AG04450 (cell line): ENCODE data around the gene CAMSAP1. TPM values are rescaled to one million over a fixed set of nuclear protein-coding genes. Genes with fewer than 3 reads are reported as not detected.

ENCODE experiments used
- CTCF ChIA-PET: fragments of 300-600, 350-600 bp; formaldehyde crosslinking; extraction: SDS; loops from one replicate; lab custom pipeline; 2022; ENCODE audit warnings: antibody characterized with exemption, inconsistent platforms; lab: Charles Lee
- POLR2A ChIA-PET: fragments of 350-600 bp; formaldehyde crosslinking; extraction: SDS; loops from one replicate; lab custom pipeline; 2021; ENCODE audit warnings: antibody characterized with exemption, inconsistent platforms; lab: Yijun Ruan, JAX
- DNase-seq: peaks from one replicate; pipeline ENCODE4 v3.0.0-alpha.2; 2011; ENCODE audit warnings: low read depth, low spot score
- H3K27ac ChIP-seq: one replicate; pipeline ENCODE4 v1.5.1; 2012; ENCODE audit warnings: low read depth, low read length, control low read depth
- H3K27me3 ChIP-seq: one replicate; pipeline ENCODE4 v1.6.0; 2012; ENCODE audit warnings: low read length; ENCODE audit not compliant: control insufficient read depth, insufficient read depth
- H3K4me3 ChIP-seq: 2 replicates; pipeline ENCODE4 v1.5.1; 2011; ENCODE audit warnings: mild to moderate bottlenecking, low read depth, low read length, control low read depth
- H3K9me3 ChIP-seq: 2 replicates; pipeline ENCODE4 v1.5.1; 2012; ENCODE audit warnings: low read length; ENCODE audit not compliant: control insufficient read depth, insufficient read depth
- polyA plus RNA-seq: library from polyadenylated mRNA; depleted of rRNA; stranded (reverse); fragments of >200 nt; gene quantifications from 2 replicates; pipeline ENCODE4 v1.2.3, GENCODE V29; 2011; rRNA removed
- TF ChIP-seq, protein P1 (sequence below): IDR thresholded peaks from 2 replicates; pipeline ENCODE4 v1.5.1; 2011; ENCODE audit warnings: low read depth, low read length, control low read depth, inconsistent platforms

The CAMSAP1 gene
- polyA plus RNA-seq, 1 experiment = 7.8 TPM

DNA sequence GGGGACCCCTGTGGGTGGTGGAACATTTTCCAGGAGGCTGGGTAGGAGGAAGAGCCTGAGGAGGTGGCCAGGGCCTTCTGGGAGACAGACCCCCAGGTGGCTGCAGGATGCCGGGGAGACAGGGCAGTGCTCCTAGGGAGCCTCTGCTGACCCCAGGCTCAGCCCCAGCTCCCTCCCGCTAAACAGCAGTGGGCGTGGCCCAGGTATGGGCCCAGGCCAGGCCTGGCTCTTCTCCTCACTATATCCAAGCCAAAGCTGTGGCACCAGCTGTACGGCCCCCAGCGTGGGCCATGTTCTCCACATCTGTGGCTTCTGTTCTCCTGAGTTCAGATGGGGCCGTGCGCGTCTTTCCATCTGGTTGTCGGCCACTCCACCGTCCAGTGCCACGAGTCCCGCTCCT, 146.9 kb downstream of the CAMSAP1 start:
- CTCF ChIA-PET = no interaction called here
- Histone ChIP-seq H3K27ac (no peak overlapping the region), H3K4me3 (no peak overlapping the region), H3K27me3 (no peaks in the 10 kb centered on the region), H3K9me3 (peaks cover 48% of the 10 kb centered on the region)
- DNase-seq = no peak
- TF ChIP-seq, protein P1, sequence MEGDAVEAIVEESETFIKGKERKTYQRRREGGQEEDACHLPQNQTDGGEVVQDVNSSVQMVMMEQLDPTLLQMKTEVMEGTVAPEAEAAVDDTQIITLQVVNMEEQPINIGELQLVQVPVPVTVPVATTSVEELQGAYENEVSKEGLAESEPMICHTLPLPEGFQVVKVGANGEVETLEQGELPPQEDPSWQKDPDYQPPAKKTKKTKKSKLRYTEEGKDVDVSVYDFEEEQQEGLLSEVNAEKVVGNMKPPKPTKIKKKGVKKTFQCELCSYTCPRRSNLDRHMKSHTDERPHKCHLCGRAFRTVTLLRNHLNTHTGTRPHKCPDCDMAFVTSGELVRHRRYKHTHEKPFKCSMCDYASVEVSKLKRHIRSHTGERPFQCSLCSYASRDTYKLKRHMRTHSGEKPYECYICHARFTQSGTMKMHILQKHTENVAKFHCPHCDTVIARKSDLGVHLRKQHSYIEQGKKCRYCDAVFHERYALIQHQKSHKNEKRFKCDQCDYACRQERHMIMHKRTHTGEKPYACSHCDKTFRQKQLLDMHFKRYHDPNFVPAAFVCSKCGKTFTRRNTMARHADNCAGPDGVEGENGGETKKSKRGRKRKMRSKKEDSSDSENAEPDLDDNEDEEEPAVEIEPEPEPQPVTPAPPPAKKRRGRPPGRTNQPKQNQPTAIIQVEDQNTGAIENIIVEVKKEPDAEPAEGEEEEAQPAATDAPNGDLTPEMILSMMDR = no peak
- POLR2A ChIA-PET = no interaction called here

DNA sequence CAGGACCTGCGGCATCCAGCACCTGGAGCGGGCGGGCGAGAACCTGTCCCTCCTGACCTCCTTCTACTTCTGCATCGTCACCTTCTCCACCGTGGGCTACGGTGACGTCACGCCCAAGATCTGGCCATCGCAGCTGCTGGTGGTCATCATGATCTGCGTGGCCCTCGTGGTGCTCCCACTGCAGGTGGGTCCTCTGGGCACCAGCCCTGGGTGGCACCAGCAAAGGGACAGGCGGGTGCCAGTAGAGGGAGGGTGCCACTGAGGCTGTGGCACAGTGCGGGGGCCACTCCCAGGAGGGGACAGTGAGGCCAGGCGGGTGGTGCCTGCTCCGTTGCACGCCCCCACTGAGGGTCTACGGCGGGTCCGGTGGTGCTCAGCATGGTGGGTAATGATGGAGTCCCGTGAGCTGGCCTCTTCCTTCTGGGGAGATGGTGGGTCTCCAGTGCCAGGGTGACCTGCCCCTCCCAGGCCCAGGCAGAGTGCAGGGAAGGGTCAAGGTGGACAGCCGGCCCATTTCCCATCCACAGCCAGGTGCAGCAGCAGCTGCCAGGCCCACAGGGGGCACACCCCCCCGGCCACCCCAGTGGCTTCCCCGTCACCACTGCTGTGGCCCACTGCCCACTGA, 147.6 kb downstream of the CAMSAP1 start:
- Histone ChIP-seq H3K4me3 (no peak overlapping the region), H3K27ac (no peak overlapping the region), H3K27me3 (no peaks in the 10 kb centered on the region), H3K9me3 (peaks cover 41% of the 10 kb centered on the region; the same call in 1 of the 2 replicates)
- DNase-seq = no peak
- TF ChIP-seq, protein P1 = no peak
- CTCF ChIA-PET = no interaction called here
- POLR2A ChIA-PET = no interaction called here

DNA sequence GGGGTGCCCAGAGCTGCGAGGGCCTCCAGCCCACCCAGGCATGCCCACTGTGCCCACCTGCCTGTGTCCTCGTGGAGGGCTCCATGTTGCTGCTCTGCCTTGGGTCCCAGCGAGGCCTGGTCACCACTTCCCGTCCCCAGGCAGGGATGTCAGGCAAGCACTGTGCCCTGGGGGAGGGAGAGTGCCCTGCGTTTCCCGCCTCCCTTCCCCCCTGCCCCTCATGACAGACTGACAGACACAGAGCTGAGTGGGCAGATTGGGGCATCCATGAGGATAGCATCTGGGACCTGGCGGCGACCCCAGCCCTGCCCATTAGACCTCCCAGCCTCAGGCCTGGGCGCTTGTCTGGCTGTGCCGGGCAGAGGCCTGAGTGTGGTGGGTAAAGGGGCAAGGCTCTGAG, 148.5 kb downstream of the CAMSAP1 start:
- H3K9me3 ChIP-seq = peaks cover 36% of the 10 kb centered on the region; the same call in 1 of the 2 replicates
- CTCF ChIA-PET = no interaction called here
- DNase-seq = no peak
- POLR2A ChIA-PET = no interaction called here
- H3K4me3 ChIP-seq = no peak overlapping the region
- no peaks in the 10 kb centered on the region for H3K27me3 ChIP-seq
- no peak overlapping the region for H3K27ac ChIP-seq
- TF ChIP-seq, protein P1 = no peak

Other genes starting within 250 kb of the CAMSAP1 start
- gene LCN9, start 244.2 kb downstream of the CAMSAP1 start, polyA plus RNA-seq = not detected in 2 replicates
- gene SOHLH1, start 208.1 kb downstream of the CAMSAP1 start, polyA plus RNA-seq = not detected in 2 replicates
- gene KCNT1, start 205.4 kb downstream of the CAMSAP1 start, polyA plus RNA-seq = not detected in 2 replicates
- 33.6 and 35.8 TPM in 2 replicates for gene UBAC1, start 53.8 kb upstream of the CAMSAP1 start, polyA plus RNA-seq
- gene NACC2, start 187.7 kb upstream of the CAMSAP1 start, polyA plus RNA-seq = 11.7 and 12.2 TPM in 2 replicates
- gene TMEM250, start 211.3 kb upstream of the CAMSAP1 start, polyA plus RNA-seq = 8.8 and 12.7 TPM in 2 replicates